GM13976 (cell line): ENCODE measurements around the gene CAPZA3.
"Not testable (repeated sequence)": the region's sequence is repeated elsewhere in the genome, so short reads cannot be mapped to it uniquely, and the experiment has no call there.

Source experiments
- DNase-seq: peaks from one replicate; pipeline ENCODE4 v3.0.0; 2012; ENCODE audit warnings: low spot score
- in situ Hi-C: fragments of 300-500 bp; cut with MboI; formaldehyde crosslinking; loops from one replicate; pipeline ENCODE4 v1.12.0; 2022; ENCODE audit warnings: low sequenced_read_pairs, mixed read lengths, inconsistent platforms; ENCODE audit not compliant: unreplicated experiment
- TF ChIP-seq, protein P1 (sequence below): IDR thresholded peaks from 2 replicates; pipeline ENCODE4 v1.5.1; 2012; ENCODE audit warnings: borderline replicate concordance, mild to moderate bottlenecking; ENCODE audit not compliant: insufficient read depth; ENCODE audit errors: extremely low read depth, missing control alignments, control extremely low read depth

The CAPZA3 gene

DNA sequence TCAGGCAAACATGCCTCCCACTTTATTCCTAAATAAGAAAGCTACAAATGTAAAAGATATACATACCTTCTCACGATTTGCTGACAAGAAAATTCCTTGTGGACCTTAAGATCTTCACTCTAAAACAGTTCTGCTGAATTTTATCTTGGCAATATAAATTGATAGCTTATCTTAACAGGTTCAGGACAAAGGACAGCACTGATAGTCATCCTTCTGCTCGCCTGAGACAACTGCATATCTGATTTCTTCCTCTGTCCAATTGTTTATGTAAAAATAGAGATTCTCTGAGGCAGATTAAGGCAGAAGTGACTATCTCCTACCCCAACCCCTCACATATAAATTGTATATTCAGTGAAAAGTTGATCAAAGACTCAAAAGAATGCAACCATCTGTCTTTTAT is 44.9 kb downstream of the CAPZA3 start:
- DNase-seq = no peak
- TF ChIP-seq, protein P1, sequence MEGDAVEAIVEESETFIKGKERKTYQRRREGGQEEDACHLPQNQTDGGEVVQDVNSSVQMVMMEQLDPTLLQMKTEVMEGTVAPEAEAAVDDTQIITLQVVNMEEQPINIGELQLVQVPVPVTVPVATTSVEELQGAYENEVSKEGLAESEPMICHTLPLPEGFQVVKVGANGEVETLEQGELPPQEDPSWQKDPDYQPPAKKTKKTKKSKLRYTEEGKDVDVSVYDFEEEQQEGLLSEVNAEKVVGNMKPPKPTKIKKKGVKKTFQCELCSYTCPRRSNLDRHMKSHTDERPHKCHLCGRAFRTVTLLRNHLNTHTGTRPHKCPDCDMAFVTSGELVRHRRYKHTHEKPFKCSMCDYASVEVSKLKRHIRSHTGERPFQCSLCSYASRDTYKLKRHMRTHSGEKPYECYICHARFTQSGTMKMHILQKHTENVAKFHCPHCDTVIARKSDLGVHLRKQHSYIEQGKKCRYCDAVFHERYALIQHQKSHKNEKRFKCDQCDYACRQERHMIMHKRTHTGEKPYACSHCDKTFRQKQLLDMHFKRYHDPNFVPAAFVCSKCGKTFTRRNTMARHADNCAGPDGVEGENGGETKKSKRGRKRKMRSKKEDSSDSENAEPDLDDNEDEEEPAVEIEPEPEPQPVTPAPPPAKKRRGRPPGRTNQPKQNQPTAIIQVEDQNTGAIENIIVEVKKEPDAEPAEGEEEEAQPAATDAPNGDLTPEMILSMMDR = no peak
- in situ Hi-C loops = no loop called here

DNA sequence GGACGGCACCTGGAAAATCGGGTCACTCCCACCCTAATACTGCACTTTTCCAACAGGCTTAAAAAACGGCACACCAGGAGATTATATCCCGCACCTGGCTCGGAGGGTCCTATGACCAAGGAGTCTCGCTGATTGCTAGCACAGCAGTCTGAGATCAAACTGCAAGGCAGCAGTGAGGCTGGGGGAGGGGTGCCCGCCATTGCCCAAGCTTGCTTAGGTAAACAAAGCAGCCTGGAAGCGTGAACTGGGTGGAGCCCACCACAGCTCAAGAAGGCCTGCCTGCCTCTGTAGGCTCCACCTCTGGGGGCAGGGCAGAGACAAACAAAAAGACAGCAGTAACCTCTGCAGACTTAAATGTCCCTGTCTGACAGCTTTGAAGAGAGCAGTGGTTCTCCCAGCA is 47.5 kb downstream of the CAPZA3 start:
- in situ Hi-C loops, DNase-seq: not testable (repeated sequence)
